CD4-positive, alpha-beta T cell (primary cell): ENCODE measurements around the gene PRRG2. TPM values are rescaled to one million over a fixed set of nuclear protein-coding genes. Genes with fewer than 3 reads are reported as not detected.

ENCODE experiments used
- ATAC-seq: fragments of 200-7000 bp; cut with Tn5 transposase; one replicate; pipeline ENCODE4 v1.10.0; 2022; ENCODE audit warnings: mild to moderate bottlenecking; ENCODE audit not compliant: poor library complexity
- CTCF ChIA-PET: fragments of 350-600 bp; sonication (Branson Sonifier 250); formaldehyde crosslinking; loops from one replicate; lab custom pipeline; 2021; ENCODE audit warnings: antibody characterized with exemption, inconsistent platforms; lab: Charles Lee
- POLR2A ChIA-PET: fragments of 350-600 bp; sonication (Branson Sonifier 250); formaldehyde crosslinking; loops from one replicate; lab custom pipeline; 2021; ENCODE audit warnings: antibody characterized with exemption, inconsistent platforms; lab: Charles Lee
- DNase-seq, 14 experiments: peaks; one replicate each; pipeline ENCODE4 v3.0.0-alpha.2; 2013 to 2020; ENCODE audit warnings: mixed read lengths in 2 of 14
- H3K27ac ChIP-seq, 2 donors: one replicate each; pipeline versions ENCODE4 v1.5.1 to v1.7.0; 2013; ENCODE audit warnings: low read length in 2 of 2, low read depth in 1 of 2, mild to moderate bottlenecking in 1 of 2
- H3K27me3 ChIP-seq, 2 experiments: 1 replicate in 1 of 2; 2 replicates in 1 of 2; pipeline versions ENCODE4 v1.6.1 to v1.7.0; 2013; ENCODE audit warnings: low read length in 2 of 2, control low read depth in 1 of 2, mild to moderate bottlenecking in 1 of 2, moderate library complexity in 1 of 2; ENCODE audit not compliant: insufficient read depth in 2 of 2, control insufficient read depth in 1 of 2
- H3K36me3 ChIP-seq: one replicate; pipeline ENCODE4 v1.6.1; 2013; ENCODE audit warnings: low read length, control low read depth; ENCODE audit not compliant: insufficient read depth
- H3K4me1 ChIP-seq: one replicate; pipeline ENCODE4 v1.6.1; 2013; ENCODE audit warnings: low read length, control low read depth; ENCODE audit not compliant: insufficient read depth
- H3K4me3 ChIP-seq: one replicate; pipeline ENCODE4 v1.5.1; 2013; ENCODE audit warnings: mild to moderate bottlenecking, low read length, moderate library complexity
- H3K9me3 ChIP-seq, 2 experiments: 1 replicate in 1 of 2; 2 replicates in 1 of 2; pipeline versions ENCODE4 v1.6.1 to v1.7.0; 2013; ENCODE audit warnings: low read length in 2 of 2, mild to moderate bottlenecking in 2 of 2, control low read depth in 1 of 2, moderate library complexity in 1 of 2; ENCODE audit not compliant: control insufficient read depth in 1 of 2, insufficient read depth in 1 of 2
- H3K27ac Mint-ChIP-seq: one replicate; pipeline ENCODE4 v1.8.0; 2020; ENCODE audit warnings: mixed read lengths
- H3K27me3 Mint-ChIP-seq: one replicate; pipeline ENCODE4 v1.8.0; 2021; ENCODE audit warnings: mixed read lengths
- H3K36me3 Mint-ChIP-seq: one replicate; pipeline ENCODE4 v1.8.0; 2021; ENCODE audit warnings: low read depth, mixed read lengths
- H3K4me1 Mint-ChIP-seq: one replicate; pipeline ENCODE4 v1.8.0; 2021; ENCODE audit warnings: low read depth, mixed read lengths
- H3K4me3 Mint-ChIP-seq: one replicate; pipeline ENCODE4 v1.8.0; 2020; ENCODE audit warnings: mild to moderate bottlenecking, mixed read lengths
- H3K9me3 Mint-ChIP-seq: one replicate; pipeline ENCODE4 v1.8.0; 2020; ENCODE audit warnings: mixed read lengths
- intact Hi-C, 2 experiments: fragments of 100-400 bp; cut with DNase I in 1 of 2; cut with micrococcal nuclease in 1 of 2; formaldehyde crosslinking; loops; one replicate each; pipeline versions ENCODE4 v1.15.1 to v1.9.0; 2023 to 2025; cut with DNase I, micrococcal nuclease
- total RNA-seq, 174 experiments: library from RNA in 2 of 174; stranded (reverse) in 2 of 174; gene quantifications; one replicate each; pipeline ENCODE4 v1.2.3 and lab custom pipeline; 2021 to 2026
- TF ChIP-seq, protein P1 (sequence below): fragments of 200-600 bp; IDR thresholded peaks from one replicate; pipeline ENCODE4 v1.8.0; 2022; ENCODE audit warnings: antibody characterized with exemption, mild to moderate bottlenecking

The PRRG2 gene
- total RNA-seq, 2 experiments from 2014 or later = 0.49 to 0.78 TPM

DNA sequence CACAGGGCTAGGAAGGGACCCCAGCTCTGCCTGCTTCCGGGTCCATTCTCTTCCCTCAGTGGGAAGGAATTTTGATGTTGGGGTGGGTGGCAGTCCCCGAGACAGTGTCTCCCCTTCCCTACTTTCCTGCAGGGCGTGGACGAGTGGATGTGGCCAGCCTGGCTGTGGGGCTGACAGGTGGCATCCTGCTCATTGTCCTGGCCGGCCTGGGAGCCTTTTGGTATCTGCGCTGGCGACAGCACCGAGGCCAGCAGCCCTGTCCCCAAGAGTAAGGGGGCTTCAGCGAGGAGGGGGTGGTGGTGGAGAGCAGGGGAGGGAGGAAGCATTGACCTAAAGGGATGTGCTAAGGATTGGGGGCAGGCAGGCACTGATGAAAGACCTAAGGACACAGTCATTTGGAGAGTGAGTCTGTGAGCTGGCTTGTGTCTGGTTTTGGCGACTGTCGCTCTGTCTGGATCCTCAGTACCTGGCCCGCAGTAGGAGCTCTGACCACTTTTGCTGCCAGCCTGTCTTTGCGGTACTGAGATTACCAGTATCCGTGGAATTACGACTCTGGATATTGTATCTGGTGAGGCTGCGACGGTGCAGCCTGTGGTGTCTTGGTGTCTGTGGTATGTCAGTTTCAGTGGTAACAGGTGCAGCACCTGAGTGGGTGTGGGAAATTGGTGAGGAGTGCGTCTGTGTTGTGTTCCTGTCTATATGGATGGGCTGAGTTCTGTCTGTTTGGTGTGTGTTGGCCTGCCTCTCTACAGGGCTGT, 7.4 kb downstream of the PRRG2 start:
- peak; percentile 27 for ATAC-seq
- Histone ChIP-seq H3K36me3 (no peaks in the 10 kb centered on the region), H3K4me3 (no peak overlapping the region), H3K27me3 (no peaks in the 10 kb centered on the region), H3K4me1 (peaks cover 40% of the 10 kb centered on the region), H3K9me3 (no peaks in the 10 kb centered on the region), H3K27ac (no peak overlapping the region)
- intact Hi-C loops = loop anchor here in 1 of 2 experiments (10.0 kb wide), 1 partner anchor 364 kb away; no protein-coding TSS in a partner anchor
- Mint-ChIP-seq H3K27ac (peak overlapping the region; percentile 82), H3K9me3 (no peaks in the 10 kb centered on the region), H3K27me3 (no peaks in the 10 kb centered on the region), H3K36me3 (peaks cover 30% of the 10 kb centered on the region), H3K4me3 (peak overlapping the region; percentile 26), H3K4me1 (peaks cover 31% of the 10 kb centered on the region)
- POLR2A ChIA-PET = interaction anchor here (0.7 to 6.2 kb wide), 4 partner anchors 8 to 88 kb away, joined by 3 to 86 read pairs (median 26); partner anchors contain the start of genes NOSIP, PRMT1, PRRG2 and SCAF1
- TF ChIP-seq, protein P1, sequence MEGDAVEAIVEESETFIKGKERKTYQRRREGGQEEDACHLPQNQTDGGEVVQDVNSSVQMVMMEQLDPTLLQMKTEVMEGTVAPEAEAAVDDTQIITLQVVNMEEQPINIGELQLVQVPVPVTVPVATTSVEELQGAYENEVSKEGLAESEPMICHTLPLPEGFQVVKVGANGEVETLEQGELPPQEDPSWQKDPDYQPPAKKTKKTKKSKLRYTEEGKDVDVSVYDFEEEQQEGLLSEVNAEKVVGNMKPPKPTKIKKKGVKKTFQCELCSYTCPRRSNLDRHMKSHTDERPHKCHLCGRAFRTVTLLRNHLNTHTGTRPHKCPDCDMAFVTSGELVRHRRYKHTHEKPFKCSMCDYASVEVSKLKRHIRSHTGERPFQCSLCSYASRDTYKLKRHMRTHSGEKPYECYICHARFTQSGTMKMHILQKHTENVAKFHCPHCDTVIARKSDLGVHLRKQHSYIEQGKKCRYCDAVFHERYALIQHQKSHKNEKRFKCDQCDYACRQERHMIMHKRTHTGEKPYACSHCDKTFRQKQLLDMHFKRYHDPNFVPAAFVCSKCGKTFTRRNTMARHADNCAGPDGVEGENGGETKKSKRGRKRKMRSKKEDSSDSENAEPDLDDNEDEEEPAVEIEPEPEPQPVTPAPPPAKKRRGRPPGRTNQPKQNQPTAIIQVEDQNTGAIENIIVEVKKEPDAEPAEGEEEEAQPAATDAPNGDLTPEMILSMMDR = no peak
- CTCF ChIA-PET = interaction anchor here (0.7 kb wide), 1 partner anchor 56 kb away, joined by 3 read pairs; no protein-coding TSS in a partner anchor
- peak in 6 of 14 experiments; percentile 25 to 82 (median 50) for DNase-seq

DNA sequence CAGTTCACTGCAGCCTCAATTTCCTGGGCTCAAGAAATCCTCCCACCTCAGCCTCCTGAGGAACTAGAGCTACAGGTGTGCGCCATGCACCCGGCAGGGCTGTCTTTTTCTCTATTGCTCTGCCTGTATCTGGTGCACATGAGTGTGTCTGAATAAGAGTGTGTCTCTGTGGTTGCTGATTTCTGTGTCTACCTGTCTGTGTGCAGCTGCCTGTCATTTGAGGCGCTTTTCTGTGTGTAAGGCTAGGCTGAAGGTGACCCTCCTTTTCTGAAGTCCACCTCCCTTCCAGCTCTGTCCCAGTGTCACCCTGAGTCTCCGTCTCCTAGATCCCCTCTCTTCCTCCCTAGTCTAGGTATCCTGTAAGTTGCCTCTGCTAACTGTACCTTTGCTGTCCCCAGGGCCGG, 8.4 kb downstream of the PRRG2 start:
- no peaks in the 10 kb centered on the region for H3K9me3 Mint-ChIP-seq
- peaks cover 41% of the 10 kb centered on the region for H3K4me1 Mint-ChIP-seq
- Histone ChIP-seq H3K4me1 (peaks cover 49% of the 10 kb centered on the region), H3K9me3 (no peaks in the 10 kb centered on the region), H3K27me3 (no peaks in the 10 kb centered on the region), H3K4me3 (no peak overlapping the region), H3K27ac (peak overlapping the region; percentile 53 to 60), H3K36me3 (peaks cover 10% of the 10 kb centered on the region)
- intact Hi-C loops = loop anchor here in 1 of 2 experiments (10.0 kb wide), 1 partner anchor 365 kb away; no protein-coding TSS in a partner anchor
- TF ChIP-seq, protein P1 = no peak
- H3K27ac Mint-ChIP-seq = peak overlapping the region; percentile 82
- DNase-seq = peak in 2 of 14 experiments; percentile 63 to 70
- ATAC-seq = no peak
- POLR2A ChIA-PET = interaction anchor here (0.6 to 6.2 kb wide), 25 partner anchors 9 to 474 kb away, joined by 3 to 86 read pairs (median 4); partner anchors contain the start of genes AKT1S1, AP2A1, BCL2L12 and FUZ
- H3K36me3 Mint-ChIP-seq = peaks cover 39% of the 10 kb centered on the region
- H3K4me3 Mint-ChIP-seq = peak overlapping the region; percentile 62
- no peaks in the 10 kb centered on the region for H3K27me3 Mint-ChIP-seq
- CTCF ChIA-PET = interaction anchor here (0.7 to 1.7 kb wide), 3 partner anchors 19 to 91 kb away, joined by 3 to 5 read pairs (median 4); no protein-coding TSS in a partner anchor

DNA sequence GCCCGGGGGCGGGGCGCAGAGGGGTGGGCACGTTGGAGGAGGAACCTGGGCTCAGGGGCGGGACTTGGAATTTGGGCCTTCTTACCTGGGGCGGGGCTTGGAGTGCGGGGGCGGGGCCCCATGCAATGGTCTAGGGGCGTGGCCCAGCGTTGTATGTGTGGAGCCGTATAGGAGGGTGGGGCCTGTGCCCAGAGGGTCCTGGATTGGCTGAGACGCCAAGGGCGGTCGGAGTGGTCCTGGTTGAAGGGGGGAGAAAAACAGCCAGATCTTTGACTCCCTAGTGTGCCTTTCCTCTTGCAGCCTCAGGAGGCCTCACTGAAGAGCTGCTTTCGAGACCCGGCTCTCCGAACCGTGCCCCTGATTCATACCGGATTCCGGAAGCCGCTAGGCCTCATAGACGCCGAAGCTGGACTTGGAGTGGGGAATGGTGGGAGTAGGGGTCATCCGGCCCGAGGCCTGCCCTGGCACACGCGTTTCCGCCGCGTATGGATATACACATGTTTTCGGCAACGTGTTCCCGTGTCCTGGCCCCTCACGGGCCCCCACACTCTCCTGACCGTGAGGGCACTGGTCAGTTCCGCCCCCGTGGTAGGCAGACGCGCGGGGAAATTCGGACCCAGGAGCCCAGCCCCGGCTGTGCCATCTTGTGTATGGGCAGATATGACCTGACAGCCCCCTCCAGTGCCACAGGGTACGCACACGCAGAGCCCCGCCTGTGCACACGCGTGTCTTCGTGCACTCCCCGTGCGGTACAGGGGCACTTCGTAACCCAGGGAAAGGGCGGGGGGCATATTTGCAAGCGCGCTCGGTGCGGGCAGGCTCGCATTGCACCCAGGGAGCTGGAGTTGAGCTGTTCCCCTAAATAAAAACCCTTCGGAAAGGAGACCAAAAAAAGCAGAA, 9.2 kb downstream of the PRRG2 start:
- peak overlapping the region; percentile 82 for H3K27ac Mint-ChIP-seq
- CTCF ChIA-PET = interaction anchor here (0.9 to 1.7 kb wide), 4 partner anchors 10 to 90 kb away, joined by 3 to 5 read pairs (median 4); partner anchors contain the start of gene NOSIP
- ATAC-seq = peak; percentile 70

More for the DNA sequence above, 9.2 kb downstream of the PRRG2 start:
- Mint-ChIP-seq H3K4me3 (peak overlapping the region; percentile 82), H3K36me3 (peaks cover 43% of the 10 kb centered on the region), H3K4me1 (peaks cover 41% of the 10 kb centered on the region), H3K9me3 (no peaks in the 10 kb centered on the region), H3K27me3 (no peaks in the 10 kb centered on the region)
- Histone ChIP-seq H3K9me3 (no peaks in the 10 kb centered on the region), H3K36me3 (peaks cover 18% of the 10 kb centered on the region), H3K4me3 (peak overlapping the region; percentile 96), H3K27me3 (no peaks in the 10 kb centered on the region), H3K4me1 (peaks cover 49% of the 10 kb centered on the region), H3K27ac (peak overlapping the region; percentile 77 to 91)
- DNase-seq = peak; percentile 87 to 99 (median 94)
- TF ChIP-seq, protein P1 = no peak
- POLR2A ChIA-PET = interaction anchor here (0.5 to 6.2 kb wide), 34 partner anchors 8 to 475 kb away, joined by 3 to 86 read pairs (median 4); partner anchors contain the start of genes AKT1S1, AP2A1, BCL2L12 and CD37
- intact Hi-C loops = loop anchor here (1.0 to 2.0 kb wide), 2 partner anchors 52 to 74 kb away; partner anchors contain the start of genes BCL2L12 (in 1 of the 2), IRF3 (in 1 of the 2) and SCAF1 (in 1 of the 2)
